Femur (tissue), 1 donor: ENCODE measurements around the gene CPNE7.

Experiments used
- DNase-seq: peaks from one replicate; pipeline ENCODE4 v3.0.0-alpha.2; 2017

CPNE7 gene

DNA sequence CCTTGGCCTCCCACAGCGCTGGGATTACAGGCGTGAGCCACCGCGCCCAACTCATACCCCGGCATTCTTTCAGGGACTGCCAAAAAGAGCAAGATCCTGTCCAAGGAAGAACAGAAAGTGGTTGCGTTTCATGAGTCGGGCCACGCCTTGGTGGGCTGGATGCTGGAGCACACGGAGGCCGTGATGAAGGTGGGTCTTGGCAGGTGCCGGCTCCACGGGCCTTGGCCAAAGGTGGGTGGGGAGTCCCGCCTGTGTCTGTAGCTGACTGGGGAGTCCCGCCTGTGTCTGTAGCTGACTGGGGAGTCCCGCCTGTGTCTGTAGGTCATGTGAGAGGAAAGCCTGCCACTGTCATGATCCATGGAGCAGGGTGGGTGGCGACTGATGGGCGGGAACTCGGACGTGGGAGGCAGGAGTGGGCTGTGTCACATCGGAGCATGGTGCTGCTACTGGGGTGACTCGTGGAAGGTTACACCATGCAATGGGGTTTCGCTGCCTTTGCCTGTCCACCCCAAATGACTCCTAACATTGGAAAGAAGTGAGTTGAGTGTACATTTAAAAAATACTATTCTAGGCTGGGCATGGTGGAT, 25.0 kb upstream of the CPNE7 start:
- no peak for DNase-seq

DNA sequence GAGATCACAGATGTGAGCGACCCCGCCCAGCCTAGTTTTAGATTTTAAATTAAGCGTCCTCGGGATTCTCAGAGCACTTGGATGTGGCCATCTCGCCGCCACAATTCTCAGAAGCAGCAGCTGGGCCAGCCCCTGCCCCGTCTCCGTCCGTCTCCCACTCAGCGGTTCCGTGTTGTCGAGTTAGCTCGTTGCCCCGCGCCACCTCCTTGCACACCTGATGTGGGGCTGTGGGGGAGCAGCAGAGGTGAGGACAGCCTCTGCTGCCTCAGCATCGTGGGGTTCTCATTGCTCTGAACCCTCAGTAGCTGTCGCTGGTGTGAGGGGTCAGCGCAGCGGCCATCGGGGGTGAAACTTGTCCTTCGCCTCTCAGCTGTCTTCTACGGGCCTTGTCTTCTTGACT, 23.2 kb upstream of the CPNE7 start:
- DNase-seq: no peak

DNA sequence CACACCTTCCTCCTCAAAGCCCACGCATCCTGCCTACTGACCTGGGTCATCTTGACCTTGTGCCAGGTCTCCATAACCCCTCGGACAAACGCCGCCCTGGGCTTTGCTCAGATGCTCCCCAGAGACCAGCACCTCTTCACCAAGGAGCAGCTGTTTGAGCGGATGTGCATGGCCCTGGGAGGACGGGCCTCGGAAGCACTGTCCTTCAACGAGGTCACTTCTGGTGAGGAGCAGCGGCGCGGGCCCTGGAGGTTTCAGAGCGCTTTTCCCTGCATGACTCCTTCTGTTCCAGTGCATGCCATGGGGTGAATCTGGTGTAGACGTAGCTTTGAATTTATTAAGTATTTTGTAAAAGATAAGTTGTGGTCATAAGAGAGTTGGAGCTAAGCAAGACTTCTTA, 22.6 kb upstream of the CPNE7 start:
- no peak for DNase-seq

DNA sequence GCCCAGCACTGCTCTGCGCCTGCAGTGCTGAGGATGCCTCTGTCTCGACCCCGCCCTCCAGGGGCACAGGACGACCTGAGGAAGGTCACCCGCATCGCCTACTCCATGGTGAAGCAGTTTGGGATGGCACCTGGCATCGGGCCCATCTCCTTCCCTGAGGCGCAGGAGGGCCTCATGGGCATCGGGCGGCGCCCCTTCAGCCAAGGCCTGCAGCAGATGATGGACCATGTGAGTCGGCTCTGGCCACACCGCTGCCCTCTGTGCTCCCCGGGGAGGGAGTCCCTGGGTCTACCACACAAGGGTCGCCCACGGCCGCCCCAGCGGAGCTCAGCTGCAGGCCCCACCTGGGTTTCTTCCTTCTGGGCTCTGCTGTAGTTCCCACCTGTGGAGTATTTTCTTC, 21.8 kb upstream of the CPNE7 start:
- DNase-seq: no peak

DNA sequence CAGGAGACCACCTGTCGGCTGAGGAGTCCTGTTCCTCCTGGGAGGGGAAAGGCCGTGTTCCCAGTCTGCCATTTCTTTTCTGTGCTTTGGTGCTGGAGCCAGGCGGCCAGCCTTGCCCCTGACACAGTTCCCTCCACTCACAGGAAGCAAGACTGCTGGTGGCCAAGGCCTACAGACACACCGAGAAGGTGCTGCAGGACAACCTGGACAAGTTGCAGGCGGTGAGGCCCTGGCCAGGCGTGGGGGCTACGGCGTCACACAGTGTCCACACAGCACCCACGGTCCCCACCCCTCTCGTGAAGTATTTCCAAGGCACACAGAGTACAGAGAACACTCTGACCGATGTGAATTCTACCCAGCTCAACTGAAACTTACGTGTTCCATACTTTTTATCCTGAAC, 21.2 kb upstream of the CPNE7 start:
- DNase-seq: no peak

DNA sequence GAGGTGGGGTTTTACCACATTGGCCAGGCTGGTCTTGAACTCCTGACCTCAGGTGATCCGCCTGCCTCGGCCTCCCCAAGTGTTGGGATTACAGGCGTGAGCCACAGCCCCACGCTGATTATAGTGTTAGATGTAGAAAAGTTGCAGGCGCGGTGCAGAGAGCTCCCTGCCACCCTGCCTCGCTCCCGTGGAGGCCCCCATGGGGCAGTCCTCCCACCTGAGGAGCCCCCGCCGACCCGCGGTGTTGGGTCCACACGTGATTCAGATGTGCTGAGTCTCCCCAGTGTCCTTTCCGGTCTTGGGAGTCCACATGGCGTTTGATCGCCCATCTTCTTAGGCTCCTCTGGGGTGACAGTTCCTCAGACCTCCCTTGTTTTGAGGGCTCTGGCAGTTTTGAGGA, 20.3 kb upstream of the CPNE7 start:
- DNase-seq: no peak

DNA sequence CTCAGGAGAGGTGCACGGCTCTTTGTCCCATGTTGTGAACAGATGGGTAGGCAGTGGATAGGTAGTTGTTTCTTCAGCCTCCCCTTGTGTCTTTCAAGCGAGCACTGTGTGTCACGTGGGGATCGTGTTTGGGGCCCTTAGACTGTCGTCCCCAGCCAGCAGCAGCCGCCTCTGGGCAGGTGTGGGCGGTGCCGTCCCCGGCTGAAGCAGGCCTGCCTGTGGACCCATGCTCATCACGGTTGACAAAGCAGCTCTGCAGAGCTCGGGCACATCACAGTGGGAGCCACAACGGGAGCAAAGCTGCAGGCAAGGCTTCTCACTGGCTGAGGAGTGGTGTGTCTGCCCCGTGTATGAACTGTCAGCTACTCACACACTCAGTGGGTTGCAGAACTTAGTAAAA, 19.8 kb upstream of the CPNE7 start:
- no peak for DNase-seq

DNA sequence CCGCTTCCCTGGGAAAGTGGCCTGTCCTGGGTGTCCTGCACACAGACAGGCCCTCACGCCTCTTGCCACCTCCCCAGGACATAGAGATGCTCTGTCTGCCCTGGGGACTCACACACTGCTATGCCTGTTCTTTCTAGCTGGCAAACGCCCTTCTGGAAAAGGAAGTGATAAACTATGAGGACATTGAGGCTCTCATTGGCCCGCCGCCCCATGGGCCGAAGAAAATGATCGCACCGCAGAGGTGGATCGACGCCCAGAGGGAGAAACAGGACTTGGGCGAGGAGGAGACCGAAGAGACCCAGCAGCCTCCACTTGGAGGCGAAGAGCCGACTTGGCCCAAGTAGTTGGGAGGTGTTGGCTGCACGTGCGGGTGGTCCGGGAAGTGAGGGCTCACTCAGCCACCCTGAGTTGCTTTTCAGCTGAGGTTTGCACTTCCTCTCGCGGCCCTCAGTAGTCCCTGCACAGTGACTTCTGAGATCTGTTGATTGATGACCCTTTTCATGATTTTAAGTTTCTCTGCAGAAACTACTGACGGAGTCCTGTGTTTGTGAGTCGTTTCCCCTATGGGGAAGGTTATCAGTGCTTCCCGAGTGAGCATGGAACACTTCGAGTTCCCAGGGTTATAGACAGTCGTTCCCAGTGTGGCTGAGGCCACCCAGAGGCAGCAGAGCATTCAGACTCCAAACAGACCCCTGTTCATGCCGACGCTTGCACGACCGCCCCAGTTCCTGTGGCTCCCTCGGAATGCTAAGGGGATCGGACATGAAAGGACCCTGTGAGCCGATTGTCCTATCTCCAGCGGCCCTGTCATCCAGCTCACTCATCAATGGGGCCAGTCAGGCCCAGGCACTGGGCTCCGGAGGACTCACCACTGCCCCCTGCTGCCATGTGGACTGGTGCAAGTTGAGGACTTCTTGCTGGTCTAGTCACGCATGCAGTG, 18.5 kb upstream of the CPNE7 start:
- peak; percentile 85 for DNase-seq

DNA sequence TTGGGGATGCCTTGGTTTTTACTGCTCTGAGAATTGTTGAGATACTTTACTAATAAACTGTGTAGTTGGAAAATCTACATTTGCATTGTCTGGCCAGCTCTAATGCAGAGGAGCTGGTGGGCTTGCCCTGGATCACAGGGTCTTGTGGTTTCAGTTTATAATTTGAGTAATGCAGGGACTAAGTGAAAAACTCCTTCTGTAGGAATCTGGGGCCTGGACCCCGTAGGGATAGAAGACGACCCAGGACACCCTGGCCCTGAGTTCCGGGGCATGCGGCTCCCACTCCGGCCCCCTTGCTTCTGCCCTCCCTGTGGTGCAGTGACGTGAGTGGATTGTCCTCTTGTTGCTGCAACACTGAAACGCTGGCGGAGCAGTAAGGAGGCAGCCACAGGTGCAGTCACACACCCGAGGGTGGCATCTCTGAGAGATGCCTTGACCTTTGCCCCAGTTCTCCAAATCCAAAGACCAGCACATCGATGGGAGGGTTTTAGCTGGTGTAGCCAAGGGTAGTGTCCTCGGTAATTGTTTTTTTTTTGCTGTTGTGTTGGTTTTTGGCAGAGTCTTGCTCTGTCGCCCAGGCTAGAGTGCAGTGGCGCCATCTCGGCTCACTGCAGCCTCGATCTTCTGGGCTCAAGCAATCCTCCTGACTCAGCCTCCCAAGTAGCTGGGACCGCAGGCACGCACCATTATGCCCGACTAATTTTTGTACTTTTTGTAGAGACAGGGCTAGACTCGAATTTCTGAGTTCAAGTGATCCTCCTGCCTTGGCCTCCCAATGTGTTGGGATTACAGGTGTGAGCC, 17.7 kb upstream of the CPNE7 start:
- no peak for DNase-seq

DNA sequence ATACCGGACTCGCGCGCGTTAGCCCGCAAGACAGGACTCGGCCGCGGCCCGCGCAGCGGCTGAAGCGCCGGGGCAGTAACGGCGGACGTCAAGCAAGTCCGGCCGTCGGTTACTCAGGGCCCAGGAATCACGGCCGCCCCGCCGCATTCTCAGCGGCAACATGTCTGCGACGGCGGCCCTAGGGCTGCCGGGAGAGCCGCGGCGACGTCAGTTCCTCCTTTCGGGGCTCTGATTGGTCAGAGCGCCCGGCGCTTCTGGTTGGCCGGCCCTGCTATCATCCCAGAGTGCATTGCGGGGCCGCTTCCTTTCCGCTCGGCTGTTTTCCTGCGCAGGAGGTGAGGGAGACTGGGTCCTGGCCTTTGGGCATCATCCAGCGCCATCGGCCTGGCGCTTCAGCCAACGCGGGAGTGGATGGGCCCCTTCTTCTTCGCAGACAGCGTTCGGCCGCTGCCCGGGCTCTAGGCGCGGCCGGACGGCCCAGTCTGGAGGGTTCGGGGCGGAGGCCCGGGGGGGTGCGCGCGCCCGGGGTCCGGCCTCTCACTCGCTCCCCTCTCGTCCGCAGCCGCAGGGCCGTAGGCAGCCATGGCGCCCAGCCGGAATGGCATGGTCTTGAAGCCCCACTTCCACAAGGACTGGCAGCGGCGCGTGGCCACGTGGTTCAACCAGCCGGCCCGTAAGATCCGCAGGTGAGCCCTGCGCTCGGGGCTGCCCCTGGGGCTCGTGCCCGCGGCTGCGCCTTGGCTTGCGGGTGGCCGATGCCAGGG, 15.0 kb upstream of the CPNE7 start, which contains the start of gene RPL13:
TSS of gene RPL13 (plus strand) at position 305 of the 764 bp plus-strand sequence. CDS start at position 583, 278 bp downstream.
- peak; percentile 97 for DNase-seq

DNA sequence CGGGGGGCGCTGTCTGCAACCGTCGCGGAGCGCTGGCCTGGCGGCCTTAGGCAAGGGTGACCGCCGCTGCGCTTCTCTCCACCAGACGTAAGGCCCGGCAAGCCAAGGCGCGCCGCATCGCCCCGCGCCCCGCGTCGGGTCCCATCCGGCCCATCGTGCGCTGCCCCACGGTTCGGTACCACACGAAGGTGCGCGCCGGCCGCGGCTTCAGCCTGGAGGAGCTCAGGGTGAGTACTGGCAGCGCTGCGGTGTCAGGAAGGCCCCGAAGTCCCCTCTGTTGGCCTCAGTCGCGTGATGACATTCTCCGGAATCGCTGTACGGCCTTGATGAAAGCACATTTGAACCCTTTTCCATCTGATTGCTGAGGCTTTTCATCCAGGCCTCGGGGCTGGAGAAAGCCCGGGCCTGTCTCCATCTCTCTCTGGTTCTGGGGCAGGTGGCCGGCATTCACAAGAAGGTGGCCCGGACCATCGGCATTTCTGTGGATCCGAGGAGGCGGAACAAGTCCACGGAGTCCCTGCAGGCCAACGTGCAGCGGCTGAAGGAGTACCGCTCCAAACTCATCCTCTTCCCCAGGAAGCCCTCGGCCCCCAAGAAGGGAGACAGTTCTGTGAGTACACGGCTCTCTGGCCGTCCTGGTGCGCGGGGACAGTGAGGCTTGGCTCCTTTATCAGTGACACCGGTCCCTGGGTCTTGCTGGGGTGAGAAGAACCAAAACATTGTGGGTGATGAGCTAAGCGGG, 14.2 kb upstream of the CPNE7 start:
- DNase-seq: no peak

DNA sequence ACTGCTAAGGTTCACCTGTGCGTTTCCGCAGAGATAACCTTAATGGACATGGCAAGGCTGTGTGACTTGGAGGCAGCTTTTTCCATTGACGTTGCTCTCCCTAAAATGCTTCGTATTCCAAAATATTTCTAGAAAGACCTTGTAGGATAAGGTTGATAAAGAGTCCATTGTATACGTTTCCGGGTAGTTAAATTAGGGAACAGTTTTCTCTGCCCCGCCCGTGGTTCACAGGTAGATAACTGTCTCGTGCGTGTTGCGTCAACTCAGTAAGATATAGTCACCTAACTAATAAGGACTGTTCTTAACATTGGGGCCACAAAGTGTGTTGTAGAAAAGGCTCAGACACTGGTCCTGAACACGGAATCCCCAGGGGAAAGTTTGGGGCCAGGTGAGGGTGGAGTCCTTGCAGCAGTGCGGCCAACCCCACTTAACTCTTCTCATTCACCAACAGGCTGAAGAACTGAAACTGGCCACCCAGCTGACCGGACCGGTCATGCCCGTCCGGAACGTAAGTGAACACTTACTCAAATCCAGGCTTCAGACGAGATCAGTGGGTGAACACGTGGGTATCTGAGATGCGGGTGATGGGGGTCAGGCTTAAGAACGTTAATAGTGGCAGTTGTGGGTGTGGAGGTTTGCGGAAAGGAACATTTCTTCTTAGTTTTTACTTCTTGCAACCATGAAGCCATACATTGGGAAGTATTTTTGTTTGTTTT, 13.5 kb upstream of the CPNE7 start:
- DNase-seq: no peak

DNA sequence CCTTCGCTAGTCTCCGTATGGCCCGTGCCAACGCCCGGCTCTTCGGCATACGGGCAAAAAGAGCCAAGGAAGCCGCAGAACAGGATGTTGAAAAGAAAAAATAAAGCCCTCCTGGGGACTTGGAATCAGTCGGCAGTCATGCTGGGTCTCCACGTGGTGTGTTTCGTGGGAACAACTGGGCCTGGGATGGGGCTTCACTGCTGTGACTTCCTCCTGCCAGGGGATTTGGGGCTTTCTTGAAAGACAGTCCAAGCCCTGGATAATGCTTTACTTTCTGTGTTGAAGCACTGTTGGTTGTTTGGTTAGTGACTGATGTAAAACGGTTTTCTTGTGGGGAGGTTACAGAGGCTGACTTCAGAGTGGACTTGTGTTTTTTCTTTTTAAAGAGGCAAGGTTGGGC, 12.6 kb upstream of the CPNE7 start:
- DNase-seq: no peak

DNA sequence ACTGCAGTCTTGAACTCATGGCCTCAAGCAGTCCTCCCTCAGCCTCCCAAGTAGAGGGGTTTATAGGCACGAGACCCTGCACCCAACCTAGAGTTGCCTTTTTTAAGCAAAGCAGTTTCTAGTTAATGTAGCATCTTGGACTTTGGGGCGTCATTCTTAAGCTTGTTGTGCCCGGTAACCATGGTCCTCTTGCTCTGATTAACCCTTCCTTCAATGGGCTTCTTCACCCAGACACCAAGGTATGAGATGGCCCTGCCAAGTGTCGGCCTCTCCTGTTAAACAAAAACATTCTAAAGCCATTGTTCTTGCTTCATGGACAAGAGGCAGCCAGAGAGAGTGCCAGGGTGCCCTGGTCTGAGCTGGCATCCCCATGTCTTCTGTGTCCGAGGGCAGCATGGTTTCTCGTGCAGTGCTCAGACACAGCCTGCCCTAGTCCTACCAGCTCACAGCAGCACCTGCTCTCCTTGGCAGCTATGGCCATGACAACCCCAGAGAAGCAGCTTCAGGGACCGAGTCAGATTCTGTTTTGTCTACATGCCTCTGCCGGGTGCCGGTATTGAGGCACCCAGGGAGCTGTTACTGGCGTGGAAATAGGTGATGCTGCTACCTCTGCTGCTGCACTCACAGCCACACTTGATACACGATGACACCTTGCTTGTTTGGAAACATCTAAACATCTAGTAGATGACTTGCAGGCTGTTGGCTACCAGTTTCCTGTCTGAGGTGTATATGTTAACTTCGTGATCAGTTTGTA, 11.7 kb upstream of the CPNE7 start:
- no peak for DNase-seq

DNA sequence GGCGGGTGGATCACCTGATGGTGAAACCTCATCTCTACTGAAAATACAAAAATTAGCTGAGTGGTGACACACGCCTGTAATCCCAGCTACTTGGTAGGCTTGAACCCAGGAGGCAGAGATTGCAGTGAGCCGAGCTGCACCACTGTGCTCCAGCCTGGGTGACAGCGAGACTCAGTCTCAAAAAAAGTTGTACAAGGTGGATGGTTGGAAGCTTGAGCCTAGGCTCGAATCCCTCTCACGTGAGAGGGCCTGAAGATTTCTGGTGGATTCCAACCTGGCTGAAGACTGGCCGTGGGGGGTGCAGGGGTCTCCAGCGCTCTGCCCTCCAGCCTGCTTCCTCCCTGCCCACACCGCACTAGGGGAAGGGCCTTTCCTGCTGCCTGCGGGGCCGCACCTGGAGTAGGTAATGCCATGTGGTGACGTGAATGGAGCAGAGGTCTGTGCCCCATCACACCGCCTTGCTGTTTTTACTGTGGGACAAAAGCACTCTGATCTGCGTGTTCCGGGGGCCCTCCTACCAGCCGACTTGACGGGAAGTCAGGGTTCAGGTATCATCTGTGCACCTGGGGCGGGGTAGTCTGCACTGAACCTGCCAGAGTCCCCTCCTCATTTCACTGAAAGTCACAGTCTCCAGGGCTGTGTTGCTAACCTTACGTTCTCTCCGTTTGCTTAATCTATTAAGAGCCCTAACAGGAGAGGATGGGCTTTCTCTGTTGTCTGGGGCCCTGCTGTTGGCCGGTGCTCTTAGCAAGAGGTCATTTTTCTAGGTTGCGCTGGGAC, 10.9 kb upstream of the CPNE7 start:
- DNase-seq: no peak

DNA sequence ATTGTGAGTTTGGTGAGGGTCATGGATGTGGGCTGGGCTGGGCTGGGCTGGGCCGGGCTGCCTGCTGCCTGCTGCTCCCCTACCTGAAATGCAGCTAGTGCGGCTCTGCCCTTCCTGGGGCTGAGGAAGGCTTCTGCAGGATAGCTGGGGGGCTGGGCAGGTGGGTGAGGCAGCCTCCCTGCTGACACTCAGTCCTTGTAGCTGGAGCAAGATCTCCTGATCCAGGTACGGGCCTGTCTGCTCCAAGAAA, 10.4 kb upstream of the CPNE7 start:
- no peak for DNase-seq

DNA sequence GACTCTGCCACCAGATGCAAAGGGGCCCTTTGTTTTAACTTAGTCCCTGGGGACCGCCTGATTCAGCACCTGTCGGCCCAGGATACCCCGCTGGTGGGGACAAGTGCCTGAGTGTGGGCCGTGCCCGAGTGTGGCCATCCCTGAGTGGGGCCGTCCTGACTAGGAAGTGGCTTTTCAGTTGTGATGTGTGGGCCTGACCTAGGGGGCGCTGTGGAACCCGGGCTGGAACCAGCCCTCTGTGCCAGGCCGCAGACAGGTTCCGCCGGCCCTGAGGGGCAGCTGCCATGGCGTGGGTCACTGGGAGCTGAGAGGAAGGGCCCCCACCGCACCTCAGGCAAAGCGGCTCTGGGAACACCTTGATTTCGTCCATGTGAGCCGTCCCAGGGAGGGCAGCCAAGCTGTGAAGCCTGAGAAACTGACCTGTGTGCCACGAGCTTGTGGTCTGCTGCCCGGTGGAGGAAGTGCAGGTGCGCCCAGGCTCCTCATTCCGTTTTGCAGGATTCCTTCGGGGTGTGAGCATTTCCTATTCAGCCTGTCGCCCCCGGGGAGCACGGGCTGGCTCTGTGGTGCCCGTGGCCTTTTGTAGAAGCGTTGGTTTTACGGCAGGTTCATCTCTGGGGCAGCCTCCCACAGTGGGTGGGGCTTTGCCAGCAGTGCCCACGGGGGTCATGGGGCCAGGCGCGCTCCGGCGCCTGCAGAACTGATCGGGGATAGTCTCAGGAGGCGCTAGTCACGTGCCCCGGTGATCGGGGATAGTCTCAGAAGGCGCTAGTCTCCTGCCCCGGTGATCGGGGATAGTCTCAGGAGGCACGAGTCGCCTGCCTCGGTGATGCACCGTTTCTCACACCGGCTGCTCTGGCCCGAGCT, 9.8 kb upstream of the CPNE7 start:
- peak; percentile 56 for DNase-seq

DNA sequence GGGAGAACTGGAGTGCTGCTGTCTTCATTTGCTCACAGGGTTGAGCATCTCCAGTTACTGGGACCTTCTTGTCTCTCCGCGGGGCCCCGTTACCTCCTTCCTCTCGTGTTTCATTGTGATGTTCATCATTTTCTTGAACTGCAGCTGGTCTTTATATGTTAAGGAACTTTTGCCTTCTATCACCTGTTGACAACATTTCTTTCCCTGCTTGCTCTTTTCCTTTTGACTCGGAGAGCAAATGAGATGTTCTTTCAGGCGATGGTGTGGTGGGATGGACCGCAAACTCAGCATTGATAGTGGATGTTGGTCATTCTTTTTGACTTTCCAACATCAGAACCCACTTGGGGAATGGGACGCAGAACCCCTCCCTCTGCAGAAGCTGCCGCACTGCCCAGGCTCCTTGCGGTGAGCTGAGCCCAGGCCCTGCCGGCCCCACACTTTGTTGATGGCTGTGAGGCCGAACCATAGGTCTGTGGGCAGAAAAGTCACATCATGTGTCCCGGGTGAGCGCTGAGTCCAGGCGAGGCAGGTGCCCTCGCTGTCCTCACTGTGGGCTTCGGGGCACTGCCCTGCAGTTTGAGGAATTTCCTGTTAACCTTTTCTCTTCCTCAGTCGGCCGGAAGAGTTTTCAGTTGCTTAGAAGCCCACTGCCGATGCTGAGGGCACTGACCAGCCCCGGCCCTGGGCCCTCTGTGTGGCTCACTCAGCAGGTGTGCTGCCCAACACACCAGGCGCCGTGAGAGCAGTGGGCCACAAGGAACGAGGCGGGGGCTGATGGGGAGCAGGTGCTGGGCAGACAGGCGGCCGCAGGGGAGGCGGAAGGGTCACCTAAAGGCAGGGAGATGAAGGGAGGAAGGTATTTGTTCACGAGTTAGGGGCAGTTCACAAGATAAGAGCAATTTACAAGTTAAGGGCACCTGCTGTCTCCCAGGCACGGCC, 7.6 kb upstream of the CPNE7 start:
- DNase-seq: no peak
